Keratinocyte (primary cell): ENCODE results near the gene STXBP3. TPM values are rescaled to one million over a fixed set of nuclear protein-coding genes. Genes with fewer than 3 reads are reported as not detected.

ENCODE experiments used
- DNase-seq: peaks from one replicate; pipeline ENCODE4 v3.0.0-alpha.2; 2011; ENCODE audit warnings: low read depth, missing footprints, low spot score
- FAIRE-seq: peaks from 2 replicates; lab custom pipeline; 2011; peaks lifted over from hg19 to GRCh38; lab: Jason Lieb, UNC
- H2AFZ ChIP-seq: 2 replicates; pipeline ENCODE4 v1.6.0; 2012; ENCODE audit warnings: low read length, control low read depth, inconsistent platforms; ENCODE audit not compliant: control insufficient read depth
- H3K27ac ChIP-seq: 2 replicates; pipeline ENCODE4 v1.5.1; 2011; ENCODE audit warnings: low read length; ENCODE audit not compliant: control insufficient read depth, insufficient read depth
- H3K27me3 ChIP-seq: 3 replicates; pipeline ENCODE4 v1.6.0; 2011; ENCODE audit warnings: low read length; ENCODE audit not compliant: control insufficient read depth, insufficient read depth; ENCODE audit errors: extremely low read depth
- H3K36me3 ChIP-seq, 2 experiments: 2 replicates in 1 of 2; 3 replicates in 1 of 2; pipeline ENCODE4 v1.5.1; 2011; ENCODE audit warnings: low read length in 2 of 2, mild to moderate bottlenecking in 1 of 2; ENCODE audit not compliant: control insufficient read depth in 2 of 2, insufficient read depth in 2 of 2; ENCODE audit errors: extremely low read depth in 1 of 2
- H3K4me1 ChIP-seq: 3 replicates; pipeline ENCODE4 v1.5.1; 2011; ENCODE audit warnings: low read length; ENCODE audit not compliant: control insufficient read depth, insufficient read depth; ENCODE audit errors: extremely low read depth
- H3K4me2 ChIP-seq: 3 replicates; pipeline ENCODE4 v1.6.0; 2011; ENCODE audit warnings: low read depth, low read length; ENCODE audit not compliant: control insufficient read depth, insufficient read depth; ENCODE audit errors: extremely low read depth
- H3K4me3 ChIP-seq, 3 experiments: fragments of 200-600 bp in 1 of 3; sonication (generic) in 1 of 3; 2 replicates in 2 of 3; 3 replicates in 1 of 3; pipeline ENCODE4 v1.5.1; 2011 to 2016; ENCODE audit warnings: low read length in 3 of 3, mild to moderate bottlenecking in 3 of 3, control low read depth in 2 of 3, inconsistent platforms in 1 of 3, low read depth in 1 of 3, mixed read lengths in 1 of 3, mixed run types in 1 of 3, moderate library complexity in 1 of 3; ENCODE audit not compliant: control insufficient read depth in 2 of 3, insufficient read depth in 2 of 3; ENCODE audit errors: extremely low read depth in 1 of 3
- H3K79me2 ChIP-seq: 2 replicates; pipeline ENCODE4 v1.6.0; 2012; ENCODE audit warnings: low read length; ENCODE audit not compliant: control insufficient read depth, insufficient read depth
- H3K9ac ChIP-seq: 3 replicates; pipeline ENCODE4 v1.6.0; 2011; ENCODE audit warnings: low read length; ENCODE audit not compliant: control insufficient read depth, insufficient read depth; ENCODE audit errors: extremely low read depth
- H3K9me1 ChIP-seq: 3 replicates; pipeline ENCODE4 v1.6.0; 2011; ENCODE audit warnings: low read length; ENCODE audit not compliant: control insufficient read depth, insufficient read depth; ENCODE audit errors: extremely low read depth
- H3K9me3 ChIP-seq: 2 replicates; pipeline ENCODE4 v1.5.1; 2012; ENCODE audit warnings: low read depth, low read length; ENCODE audit not compliant: control insufficient read depth
- H4K20me1 ChIP-seq: 3 replicates; pipeline ENCODE4 v1.6.0; 2011; ENCODE audit warnings: low read length; ENCODE audit not compliant: control insufficient read depth, insufficient read depth; ENCODE audit errors: extremely low read depth
- CTCF ChIP-seq, 3 experiments: IDR thresholded peaks in 1 of 3; conservative IDR thresholded peaks in 1 of 3; optimal IDR thresholded peaks in 1 of 3; 2 replicates in 2 of 3; 3 replicates in 1 of 3; pipeline versions ENCODE3 to v1.5.1; 2011; ENCODE audit warnings: low read length in 3 of 3, mild to moderate bottlenecking in 3 of 3, moderate library complexity in 2 of 3, control low read depth in 1 of 3, inconsistent platforms in 1 of 3; ENCODE audit not compliant: insufficient read depth in 2 of 3; ENCODE audit errors: extremely low read depth in 1 of 3
- EZH2 ChIP-seq: IDR thresholded peaks from one replicate; pipeline ENCODE4 v1.6.1; 2012; ENCODE audit warnings: inconsistent platforms, mild to moderate bottlenecking, low read length, moderate library complexity
- dilution Hi-C: fragments of 300-500 bp; cut with MboI; formaldehyde crosslinking; loops from one replicate; pipeline ENCODE4 v1.7.0; 2020; ENCODE audit warnings: low sequenced_read_pairs; ENCODE audit not compliant: extremely low pct_ligation_motif_present
- polyA plus RNA-seq, 5 experiments: library from polyadenylated mRNA; depleted of rRNA in 3 of 5; stranded (reverse) in 3 of 5; stranded (forward) in 1 of 5; unstranded in 1 of 5; fragments of >200 nt; gene quantifications; 1 replicate in 1 of 5; 2 replicates in 3 of 5; 3 replicates in 1 of 5; pipeline versions ENCODE4 v1.2.1 to v1.2.3, GENCODE V29; 2011 to 2012; ENCODE audit warnings: missing spikeins in 2 of 5, low read depth in 1 of 5, low replicate concordance in 1 of 5

Gene STXBP3
- polyA plus RNA-seq, 1 donor (not counting 4 experiments of a cell fraction or from before 2014, with no cell fraction given): 36.3 TPM

GRCh38 chr1:108858230-108858950 is 111.9 kb downstream of the STXBP3 start:
- FAIRE-seq (no peak), DNase-seq (no peak)
- no peak overlapping the region for H3K27ac ChIP-seq
- no peak overlapping the region for H3K9ac ChIP-seq
- no peaks in the 10 kb centered on the region for H4K20me1 ChIP-seq
- no peaks in the 10 kb centered on the region for H3K9me3 ChIP-seq
- no peak overlapping the region for H2AFZ ChIP-seq
- H3K4me3 ChIP-seq: no peak overlapping the region
- H3K27me3 ChIP-seq: no peaks in the 10 kb centered on the region
- no peak overlapping the region for H3K4me2 ChIP-seq
- dilution Hi-C loops: no loop called here
- H3K4me1 ChIP-seq: peaks cover 11% of the 10 kb centered on the region
- no peaks in the 10 kb centered on the region for H3K9me1 ChIP-seq
- TF ChIP-seq CTCF (optimal IDR thresholded peaks at IDR 0.05 in 1 of 3, IDR thresholded peaks at IDR 0.05 in 1 of 3, conservative IDR thresholded peaks at IDR 0.05 in 1 of 3; ENCODE audit: extremely low read depth in 1 of 3, insufficient read depth in 2 of 3, low read length in 3 of 3) (no peak), EZH2 (no peak)
- no peaks in the 10 kb centered on the region for H3K36me3 ChIP-seq
- no peaks in the 10 kb centered on the region for H3K79me2 ChIP-seq

Other genes with a start within 250 kb of the STXBP3 start
- gene EEIG2, start 186.6 kb upstream of the STXBP3 start, polyA plus RNA-seq: 0.95 to 2.0 TPM (median 1.6 TPM) in 3 replicates
- gene HENMT1, start 85.6 kb upstream of the STXBP3 start, polyA plus RNA-seq: 1.2 to 1.7 TPM (median 1.6 TPM) in 3 replicates
- 21.7 to 41.0 TPM (median 25.6 TPM) in 3 replicates for gene PRPF38B, start 54.4 kb upstream of the STXBP3 start, polyA plus RNA-seq
- gene FNDC7, start 33.8 kb upstream of the STXBP3 start, polyA plus RNA-seq: 0.03 to 0.05 TPM in 2 of 3 replicates, not detected in the other
- gene AKNAD1, start 110.4 kb downstream of the STXBP3 start, polyA plus RNA-seq: 4.6 to 6.9 TPM (median 5.1 TPM) in 3 replicates
- gene GPSM2, start 130.3 kb downstream of the STXBP3 start, polyA plus RNA-seq: 58.0 to 109 TPM (median 74.7 TPM) in 3 replicates
- gene CLCC1, start 216.8 kb downstream of the STXBP3 start, polyA plus RNA-seq: 16.3 to 23.4 TPM (median 16.3 TPM) in 3 replicates